TTC549 (cell line): ENCODE measurements around the gene ZNF385D.
"Not testable (repeated sequence)": the region's sequence is repeated elsewhere in the genome, so short reads cannot be mapped to it uniquely, and the experiment has no call there.

Experiments
- FAIRE-seq: peaks from 2 replicates; lab custom pipeline; 2012; peaks lifted over from hg19 to GRCh38; lab: Jason Lieb, UNC

The ZNF385D gene

DNA sequence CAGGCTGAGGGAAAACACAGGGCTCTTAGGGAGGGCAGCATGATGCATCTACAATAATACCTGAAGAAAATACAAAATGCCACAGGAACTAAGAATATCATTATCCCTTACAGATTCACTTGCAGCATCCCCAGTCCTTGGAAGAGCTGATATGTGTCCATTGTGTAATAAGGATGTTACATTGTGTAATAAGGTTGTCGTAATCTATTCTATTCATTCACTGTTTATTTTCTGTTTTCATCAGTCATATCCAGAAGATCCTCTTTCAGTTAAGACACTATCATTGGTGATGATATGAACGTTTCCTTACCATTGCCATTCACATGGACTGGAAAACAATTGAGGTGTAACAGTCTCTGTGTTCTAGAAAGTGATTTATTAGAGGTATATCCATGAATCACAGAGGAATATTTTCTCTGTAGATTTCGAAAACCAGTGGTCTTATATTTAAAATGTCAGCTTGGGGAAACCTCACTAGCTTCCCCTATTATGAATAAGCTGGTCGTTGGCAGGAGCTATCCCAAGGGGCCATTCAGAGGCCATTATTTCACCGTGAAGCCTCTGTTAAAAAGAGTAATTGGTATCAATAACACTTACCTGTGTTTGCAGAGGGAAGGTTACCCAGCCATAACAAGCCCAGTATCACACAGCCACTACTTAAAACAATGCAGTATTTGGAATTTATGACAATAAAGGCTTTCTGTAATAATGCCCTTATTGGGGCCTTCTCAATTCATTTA lies 241.1 kb downstream of the ZNF385D start:
- no peak for FAIRE-seq

DNA sequence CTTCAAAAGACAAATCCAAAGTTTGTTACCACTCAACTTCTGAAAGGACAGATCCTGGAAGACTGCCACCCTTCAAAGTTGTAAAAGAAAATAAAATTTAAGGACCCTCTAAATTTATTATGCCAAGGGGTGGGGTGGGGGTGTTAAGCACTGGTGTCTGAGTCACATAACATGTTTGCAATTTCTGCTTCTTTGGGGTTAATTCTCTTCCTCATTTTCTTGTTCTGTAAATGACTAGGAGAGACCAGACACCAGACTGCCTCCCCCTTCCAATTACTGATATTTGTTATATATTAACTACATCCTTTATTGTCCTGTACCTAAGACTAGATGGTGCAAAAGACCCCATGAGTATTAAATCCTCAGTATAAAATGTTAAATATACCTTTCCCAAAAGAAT lies 242.8 kb downstream of the ZNF385D start:
- FAIRE-seq, result no peak

DNA sequence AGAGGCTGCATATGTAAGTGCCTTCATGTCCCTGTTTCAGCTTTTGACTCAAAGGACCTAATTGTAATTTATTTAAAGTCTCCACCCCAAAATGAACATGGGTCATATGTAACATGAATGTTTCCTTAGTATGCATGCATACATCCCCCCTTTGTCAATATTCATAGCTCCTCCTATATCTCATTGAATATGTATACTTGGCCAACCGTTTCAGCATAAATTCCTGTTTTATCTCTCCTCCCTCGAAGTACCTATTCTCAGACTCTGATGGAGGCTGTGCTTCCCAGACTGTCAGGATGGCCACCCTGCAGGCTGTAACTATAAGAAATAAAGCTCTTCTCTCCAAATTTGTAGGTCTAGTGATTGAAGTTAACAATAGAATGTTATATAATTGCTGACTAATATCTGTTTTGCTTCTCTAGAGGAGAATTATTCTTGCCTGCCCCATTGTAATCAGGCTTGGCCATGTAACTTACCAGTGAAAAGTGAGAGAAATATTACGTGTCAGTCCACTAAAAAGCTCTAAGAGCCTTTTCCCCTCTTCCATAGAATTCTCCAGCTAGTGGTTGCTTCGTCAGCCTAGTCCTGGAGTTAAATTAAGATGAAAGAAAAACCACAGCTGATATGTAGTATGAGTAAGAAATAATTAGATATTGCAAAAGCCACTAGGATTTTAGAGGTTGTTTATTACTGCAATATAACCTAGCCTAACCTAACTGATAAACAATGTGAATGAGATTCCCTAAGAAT lies 245.1 kb downstream of the ZNF385D start:
- no peak for FAIRE-seq

DNA sequence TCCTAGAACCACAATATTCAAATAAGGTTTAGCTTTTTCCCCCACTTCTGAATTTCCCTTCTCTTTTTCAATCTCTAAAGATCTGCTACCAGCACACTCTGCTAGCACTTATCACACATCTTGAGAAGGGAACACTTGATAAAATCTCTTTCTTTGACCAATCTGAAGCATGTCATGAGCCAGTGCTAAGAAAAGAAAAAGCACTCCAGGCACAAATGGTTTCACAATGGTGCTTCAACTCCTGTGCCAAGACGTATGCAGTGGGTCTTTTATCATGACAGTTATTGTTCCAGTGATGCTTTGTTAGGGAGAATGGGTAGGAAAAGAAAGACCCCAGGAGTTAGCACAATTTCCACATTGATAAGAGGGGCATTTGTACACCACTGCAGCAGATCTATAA lies 248.4 kb downstream of the ZNF385D start:
- FAIRE-seq, result no peak

DNA sequence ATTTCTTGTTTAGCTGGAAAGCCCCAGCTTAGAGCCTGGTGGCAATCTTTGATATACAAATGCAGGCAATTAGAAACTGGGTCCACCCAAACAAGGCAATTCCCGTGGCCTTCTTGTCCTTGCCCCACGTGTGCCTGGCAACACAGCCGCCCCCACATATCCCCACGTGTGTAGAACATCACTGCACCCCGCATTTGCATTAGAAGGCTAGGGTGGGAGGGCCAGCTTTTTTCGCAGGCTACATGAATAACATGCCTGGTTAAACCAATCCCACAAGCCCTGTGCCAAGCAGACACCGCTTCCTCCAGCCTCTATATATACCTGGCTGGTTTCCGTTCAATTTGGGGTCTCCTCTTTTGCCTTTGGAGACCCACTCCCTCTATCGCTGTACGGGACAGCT lies 250.2 kb downstream of the ZNF385D start:
- FAIRE-seq, result no peak

DNA sequence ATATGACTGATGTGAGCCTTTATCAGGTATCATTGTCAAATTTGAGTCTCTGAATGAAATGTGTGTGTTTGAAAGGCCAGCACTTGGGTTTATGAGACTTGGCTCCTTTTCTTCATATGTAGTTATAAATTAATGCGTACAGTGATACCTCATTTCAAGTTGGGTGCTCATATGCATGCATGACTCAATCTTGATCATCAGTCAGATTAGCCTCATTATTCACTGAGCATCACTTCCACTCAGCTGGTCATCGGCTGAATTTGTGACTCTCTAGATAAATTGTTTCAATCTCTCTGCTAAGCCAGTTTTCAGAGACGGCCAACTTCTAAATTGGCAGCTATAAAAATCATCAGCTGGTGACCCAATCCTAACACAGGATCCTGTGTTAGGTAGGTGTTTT lies 260.3 kb downstream of the ZNF385D start:
- not testable (repeated sequence) for FAIRE-seq

DNA sequence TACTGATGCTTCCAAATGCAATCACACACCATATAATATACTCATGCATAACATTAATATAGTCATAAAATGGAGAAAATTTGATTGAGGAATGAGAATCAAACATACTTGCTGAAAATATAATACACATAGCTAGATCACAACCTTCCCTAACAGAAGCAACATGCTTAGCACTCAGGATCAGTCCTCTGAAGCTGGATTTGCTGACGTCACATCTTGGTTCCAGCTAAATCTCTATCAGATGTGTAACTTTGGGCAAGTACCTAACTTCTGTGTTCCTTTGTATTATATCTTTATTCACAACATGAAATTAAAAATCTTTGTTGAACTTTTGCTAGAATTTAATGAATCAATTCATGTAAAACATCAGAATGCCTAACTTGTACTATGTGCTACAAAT lies 263.5 kb downstream of the ZNF385D start:
- no peak for FAIRE-seq

DNA sequence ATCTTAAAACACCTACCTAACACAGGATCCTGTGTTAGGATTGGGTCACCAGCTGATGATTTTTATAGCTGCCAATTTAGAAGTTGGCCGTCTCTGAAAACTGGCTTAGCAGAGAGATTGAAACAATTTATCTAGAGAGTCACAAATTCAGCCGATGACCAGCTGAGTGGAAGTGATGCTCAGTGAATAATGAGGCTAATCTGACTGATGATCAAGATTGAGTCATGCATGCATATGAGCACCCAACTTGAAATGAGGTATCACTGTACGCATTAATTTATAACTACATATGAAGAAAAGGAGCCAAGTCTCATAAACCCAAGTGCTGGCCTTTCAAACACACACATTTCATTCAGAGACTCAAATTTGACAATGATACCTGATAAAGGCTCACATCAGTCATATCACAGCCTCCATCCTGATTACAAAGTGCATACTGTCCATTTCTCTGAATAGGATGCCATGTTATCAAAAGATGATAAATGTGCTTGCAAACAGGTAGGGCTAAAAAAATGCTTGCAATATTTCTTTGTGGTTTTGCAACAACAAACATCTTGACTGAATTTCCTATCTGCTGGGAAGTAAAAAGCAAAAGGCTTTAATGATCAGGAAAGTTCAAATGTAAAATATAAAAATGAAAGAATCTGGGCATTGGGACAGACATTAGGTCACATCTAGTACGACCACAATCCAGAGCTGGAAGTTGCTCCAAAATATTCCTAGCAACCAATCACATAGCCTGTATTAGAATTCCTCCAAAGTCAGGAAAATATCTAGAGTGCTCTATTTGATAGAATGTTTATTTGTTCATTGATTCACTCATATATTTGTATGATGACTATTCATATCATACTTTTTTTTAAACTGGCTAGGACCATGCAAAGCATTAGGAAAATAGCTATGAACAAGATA lies 264.7 kb downstream of the ZNF385D start:
- not testable (repeated sequence) for FAIRE-seq

DNA sequence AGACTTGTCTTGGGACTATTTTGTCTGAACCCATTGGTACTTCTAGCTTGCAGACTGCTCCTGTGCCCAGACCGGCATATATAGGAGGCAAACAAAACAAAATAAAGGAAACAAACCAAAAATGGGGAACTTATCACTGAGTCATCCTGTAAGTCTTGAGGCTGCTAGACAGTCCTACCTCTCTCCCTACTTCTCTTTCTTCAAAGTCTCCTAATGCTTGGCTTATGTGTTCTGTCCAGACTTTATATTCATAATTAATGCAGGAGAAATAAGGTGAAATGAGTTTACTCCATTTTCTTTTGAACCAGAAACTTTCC lies 266.2 kb downstream of the ZNF385D start:
- FAIRE-seq, result no peak

DNA sequence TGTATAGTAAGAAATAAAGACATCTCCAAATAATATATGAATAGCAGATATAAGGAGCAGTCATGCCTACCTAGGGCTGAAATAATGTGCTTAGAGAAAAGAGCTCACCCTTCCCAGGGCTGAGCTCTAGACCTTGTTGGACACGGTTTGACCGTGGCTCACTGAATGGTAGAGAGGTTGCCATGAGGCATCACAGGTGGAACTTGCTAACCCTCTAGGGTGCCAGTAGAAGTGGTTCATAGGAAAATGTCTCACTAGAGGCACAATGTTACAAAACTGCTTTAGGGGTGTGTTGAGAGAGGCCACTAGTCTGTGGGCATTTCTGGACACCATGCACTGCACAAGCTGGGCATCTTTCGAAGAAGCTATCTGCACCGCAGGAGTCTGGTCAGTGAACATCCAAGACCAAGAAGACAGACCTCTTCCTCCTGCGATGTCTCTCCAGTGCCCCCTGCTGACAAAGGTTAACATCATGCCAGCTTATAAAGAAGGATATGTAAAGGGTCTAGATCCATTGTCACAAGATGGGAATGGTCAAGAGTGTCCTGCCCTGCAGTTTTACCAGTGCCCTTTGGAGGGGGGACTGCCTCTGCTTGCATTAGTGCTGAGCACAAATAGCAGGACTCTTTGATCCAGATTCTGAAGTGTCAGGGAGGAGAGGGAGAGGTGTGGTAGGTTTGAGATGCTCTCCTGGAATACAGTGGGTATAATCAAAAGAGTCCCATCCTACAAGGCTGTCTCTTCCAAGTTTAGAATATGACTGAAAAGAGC lies 266.8 kb downstream of the ZNF385D start:
- no peak for FAIRE-seq

DNA sequence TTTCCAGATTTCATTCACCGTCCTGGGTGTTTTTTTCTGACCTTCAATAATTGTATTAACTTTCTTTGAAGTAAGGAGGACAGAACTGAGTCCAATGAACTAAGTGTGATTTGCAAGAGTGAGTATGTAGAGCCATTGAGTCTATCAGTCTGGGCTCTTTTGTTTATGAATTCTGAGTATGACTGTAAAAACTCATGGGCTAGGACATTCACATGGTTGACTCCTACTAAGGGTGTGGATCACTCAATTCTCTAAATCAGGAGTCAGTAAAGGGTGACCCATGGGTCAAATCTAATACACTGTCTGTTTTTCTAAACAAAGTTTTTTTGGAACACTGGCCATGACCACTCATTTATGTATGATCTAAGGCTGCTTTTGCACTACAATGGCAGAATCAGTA lies 269.0 kb downstream of the ZNF385D start:
- FAIRE-seq, result no peak

DNA sequence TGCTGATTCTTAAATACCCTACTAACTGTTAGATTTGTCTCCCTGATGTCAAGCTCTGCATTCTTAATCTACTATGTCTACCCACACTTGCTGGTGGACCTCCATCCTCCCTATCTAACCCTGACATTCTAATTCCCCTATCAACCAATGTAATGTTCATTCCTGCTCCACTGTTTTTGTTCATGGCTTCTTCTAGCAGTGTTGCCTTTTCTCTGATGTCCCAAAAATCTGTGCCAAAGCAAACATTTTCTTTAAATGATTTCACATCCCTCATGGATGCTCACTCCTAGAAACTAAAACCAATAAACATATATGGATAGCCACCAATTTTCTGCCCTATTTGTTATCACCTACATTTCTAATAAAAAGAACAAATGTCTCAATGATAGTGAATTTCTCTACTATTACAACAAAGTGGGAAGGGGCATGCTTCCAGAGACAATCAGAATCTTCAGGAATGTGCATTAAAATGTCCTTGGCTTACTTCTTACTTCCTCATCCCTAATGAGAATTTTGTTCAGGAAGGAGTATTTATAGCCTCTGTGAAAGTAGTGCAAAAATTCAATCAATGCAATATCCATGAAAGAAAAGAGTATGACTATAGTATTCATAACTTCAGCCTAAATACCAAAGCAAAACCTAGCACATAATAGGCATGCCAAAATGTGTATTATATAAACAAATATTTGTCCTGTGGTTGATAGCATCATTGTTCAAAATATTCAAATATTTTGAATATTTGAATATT lies 273.3 kb downstream of the ZNF385D start:
- no peak for FAIRE-seq

DNA sequence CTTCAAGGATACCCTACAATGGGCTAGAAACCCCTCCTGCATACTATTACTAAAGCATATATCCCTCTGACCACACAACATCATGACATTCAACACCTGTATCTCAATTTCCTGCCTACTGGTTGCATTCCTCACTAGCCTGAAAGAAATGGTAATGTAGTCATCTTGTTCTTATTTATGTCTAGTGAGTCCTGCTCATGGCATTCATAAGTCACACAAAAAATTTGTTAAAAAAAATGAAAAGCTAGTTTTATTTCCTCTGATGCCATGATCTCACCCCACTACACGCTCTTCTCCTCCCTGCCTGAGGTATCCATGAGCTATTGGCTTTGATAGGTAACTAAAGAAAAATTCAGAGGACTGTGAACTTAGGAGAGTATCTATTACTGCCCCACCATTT lies 284.5 kb downstream of the ZNF385D start:
- no peak for FAIRE-seq

DNA sequence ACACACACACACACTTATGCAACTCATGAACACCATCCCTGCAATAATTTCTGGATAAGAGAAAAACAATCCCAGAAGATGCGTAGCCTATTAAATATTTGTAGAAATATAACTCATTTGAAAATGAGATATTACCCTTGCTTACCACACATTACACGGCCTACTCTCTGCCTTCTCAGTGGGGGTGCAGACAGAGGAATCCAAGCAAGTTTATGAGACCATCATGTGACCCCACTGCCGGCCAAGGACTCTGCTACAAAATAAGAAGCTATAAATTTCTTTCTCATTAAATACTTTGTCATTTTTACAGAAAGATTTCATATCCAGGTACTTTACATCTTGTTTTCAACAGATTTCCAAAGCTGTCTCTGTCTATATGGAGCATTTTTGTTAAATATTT lies 286.3 kb downstream of the ZNF385D start:
- no peak for FAIRE-seq

DNA sequence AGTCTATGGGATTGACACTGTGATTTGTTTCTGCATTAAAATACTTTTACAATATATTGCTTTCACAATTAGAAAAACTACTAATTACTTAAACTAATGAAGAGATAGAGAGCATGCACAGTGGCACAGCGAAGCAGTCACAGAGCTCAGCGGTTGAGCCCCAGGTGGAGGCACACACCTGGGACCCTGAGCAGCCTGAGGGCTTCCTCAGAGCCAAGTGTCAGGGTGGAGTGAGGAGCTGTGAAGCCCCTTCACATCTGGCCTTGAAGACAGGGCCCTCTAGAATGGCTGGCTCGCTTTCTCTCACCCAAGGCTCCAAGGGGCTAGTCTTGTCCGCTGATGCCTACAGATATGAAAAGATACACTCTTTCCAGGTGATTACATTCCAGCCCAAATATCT lies 287.7 kb downstream of the ZNF385D start:
- no peak for FAIRE-seq

DNA sequence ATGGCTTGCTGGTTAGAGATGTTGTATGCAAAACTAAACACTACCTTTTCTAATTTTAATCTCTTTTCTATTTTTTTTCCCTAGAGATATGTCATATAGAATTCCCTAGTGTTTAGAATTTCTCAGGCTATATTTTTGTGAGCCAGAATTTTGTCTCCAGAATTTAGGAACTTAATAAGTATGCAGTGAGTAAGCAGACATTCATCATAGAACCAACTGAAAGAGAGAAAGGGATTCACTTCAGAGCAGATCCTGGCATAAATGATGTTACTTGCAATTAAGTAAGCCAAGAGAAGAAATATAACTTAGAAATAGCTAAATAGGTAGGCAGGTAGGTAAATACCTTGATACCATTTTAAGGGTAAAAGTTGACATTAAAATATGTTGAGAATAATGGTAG lies 288.9 kb downstream of the ZNF385D start:
- no peak for FAIRE-seq

DNA sequence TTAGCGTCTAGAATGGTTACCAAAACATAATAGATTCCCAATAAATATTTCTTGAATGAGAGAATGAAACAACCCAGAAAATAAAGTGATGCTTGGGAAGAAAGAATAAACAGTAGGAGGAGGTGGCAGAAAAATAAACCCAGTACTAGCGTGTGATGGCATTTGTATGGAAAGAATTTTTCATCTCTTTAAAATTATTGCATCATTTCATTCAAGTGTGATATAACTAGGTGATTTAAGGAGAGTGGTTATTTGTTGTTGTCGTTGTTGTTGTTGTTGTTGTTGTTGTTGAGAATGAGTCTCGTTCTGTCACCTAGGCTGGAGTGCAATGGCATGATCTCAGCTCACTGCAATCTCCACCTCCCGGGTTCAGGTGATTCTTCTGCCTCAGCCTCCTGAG lies 293.9 kb downstream of the ZNF385D start:
- FAIRE-seq, result no peak

DNA sequence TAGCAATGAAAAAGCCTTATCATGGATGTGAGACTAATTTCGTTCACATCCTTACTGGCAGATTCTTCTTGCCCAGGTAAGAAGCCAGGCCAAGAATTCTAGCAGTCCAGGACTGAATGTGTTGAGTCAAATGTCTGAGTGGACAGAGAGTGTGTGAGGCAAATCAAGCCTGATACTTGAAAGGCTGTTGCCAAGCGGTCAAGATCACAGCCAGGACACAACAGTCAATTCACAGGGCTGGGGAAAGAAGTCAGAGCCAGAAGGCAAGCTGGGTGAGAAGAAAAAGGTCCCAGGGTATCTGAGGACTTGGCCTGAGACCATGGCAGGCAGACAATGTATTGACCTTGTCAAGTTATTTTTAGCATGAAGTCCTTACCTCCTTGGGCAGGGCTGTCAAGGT lies 301.3 kb downstream of the ZNF385D start:
- no peak for FAIRE-seq

DNA sequence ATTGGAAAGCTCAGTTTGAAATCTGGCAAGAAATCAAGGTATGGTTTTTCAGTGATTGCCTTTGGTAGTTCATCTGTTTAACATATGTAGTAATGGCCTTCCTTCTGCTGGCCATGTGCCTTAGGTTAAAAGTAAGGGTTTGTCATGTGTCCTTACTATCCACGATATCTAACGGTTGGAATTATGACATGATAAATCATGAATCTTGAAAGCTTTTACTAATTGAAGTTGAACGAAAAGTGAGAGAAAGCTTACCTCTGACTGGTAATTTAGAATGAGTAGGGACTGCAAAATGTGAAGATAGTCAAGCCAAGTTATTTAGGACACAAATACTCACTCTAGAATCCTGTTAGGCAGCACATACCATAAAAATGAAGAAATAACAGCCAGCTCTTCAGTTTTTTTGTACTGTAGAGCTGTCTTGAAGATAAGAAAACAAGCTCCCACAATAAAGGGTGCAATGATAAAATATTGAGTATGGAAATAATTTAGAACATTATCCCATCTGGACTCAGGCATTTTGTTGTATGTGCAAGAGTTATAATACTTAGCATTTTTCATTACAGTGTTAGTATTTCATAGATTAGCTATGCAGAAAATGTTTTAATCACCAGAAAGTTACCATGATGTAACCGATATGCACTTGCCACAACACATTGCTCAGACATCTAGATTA lies 303.4 kb downstream of the ZNF385D start:
- FAIRE-seq, result no peak

DNA sequence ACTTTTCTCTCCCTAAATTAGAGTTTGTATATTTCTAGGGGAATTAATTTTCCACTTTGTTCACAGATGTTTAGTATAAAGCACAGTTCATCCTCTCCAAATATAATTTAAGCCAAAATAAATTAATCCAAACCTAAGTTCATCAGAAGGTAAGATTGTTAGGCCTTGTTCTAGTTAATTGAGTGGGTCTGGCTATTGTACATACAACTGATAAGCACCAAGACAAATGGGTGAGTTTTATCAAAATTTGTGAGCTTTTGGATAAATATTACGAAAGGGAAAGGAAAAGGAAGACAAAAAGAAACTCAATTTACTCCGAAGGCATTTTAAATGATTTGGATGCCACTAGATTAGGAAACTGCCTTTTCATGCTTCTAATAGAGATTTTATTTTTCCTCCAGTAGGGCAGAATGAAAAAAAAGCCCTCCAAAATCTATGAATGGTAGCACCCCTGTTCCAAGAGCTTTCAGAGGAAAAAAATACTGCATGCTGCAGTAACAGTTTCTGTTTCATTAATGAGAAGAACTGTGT lies 304.0 kb downstream of the ZNF385D start:
- FAIRE-seq, result no peak

DNA sequence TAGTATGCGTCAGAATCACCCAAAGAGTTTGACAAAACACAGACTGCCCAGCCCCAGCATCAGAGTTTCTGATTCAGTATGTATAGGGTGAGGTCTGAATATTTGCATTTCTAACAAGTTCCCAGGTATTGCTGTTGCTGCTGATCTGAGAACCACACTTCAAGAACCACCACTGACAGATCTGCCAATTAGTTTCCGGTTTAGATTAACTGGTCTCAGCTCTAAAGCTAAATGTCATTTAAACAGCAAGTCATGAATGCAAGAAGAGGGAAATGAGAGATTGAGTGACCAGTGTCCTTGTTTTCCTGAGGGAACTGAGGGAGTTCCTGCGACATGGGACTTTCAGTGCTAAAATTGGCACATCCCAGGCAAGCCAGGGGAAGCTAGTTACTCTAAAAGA lies 305.0 kb downstream of the ZNF385D start:
- no peak for FAIRE-seq
